PC-9 (cell line): Measurements from ENCODE around the gene CGRRF1. TPM values are rescaled to one million over a fixed set of nuclear protein-coding genes. Genes with fewer than 3 reads are reported as not detected.

ENCODE experiments used
- BruUV-seq: library from RNA; stranded (reverse); fragments of 400-500 nt; replicated peaks from 2 replicates; lab custom pipeline; 2021; lab: Mats Ljungman, UMichigan
- CTCF ChIA-PET: fragments of 300-600 bp; sonication (Branson Sonifier 250); formaldehyde crosslinking; loops from one replicate; lab custom pipeline; 2022; ENCODE audit warnings: antibody characterized with exemption; lab: Charles Lee
- POLR2A ChIA-PET: fragments of 300-600 bp; sonication (Branson Sonifier 250); formaldehyde crosslinking; loops from one replicate; lab custom pipeline; 2022; ENCODE audit warnings: antibody characterized with exemption; ENCODE audit not compliant: unreplicated experiment; lab: Charles Lee
- DNase-seq, 2 experiments: peaks; one replicate each; pipeline versions ENCODE4 v3.0.0 to v3.0.0-alpha.2; 2015 to 2022; ENCODE audit warnings: mixed read lengths in 1 of 2
- H2AFZ ChIP-seq: fragments of 200-600 bp; sonication (generic); 2 replicates; pipeline ENCODE4 v1.8.1; 2017; ENCODE audit warnings: antibody characterized with exemption
- H3F3A ChIP-seq: fragments of 200-600 bp; sonication (generic); 2 replicates; pipeline ENCODE4 v1.8.1; 2017; ENCODE audit warnings: antibody characterized with exemption, mild to moderate bottlenecking, low read depth; ENCODE audit not compliant: insufficient read depth
- H3K27ac ChIP-seq: fragments of 200-600 bp; sonication (generic); 2 replicates; pipeline ENCODE4 v1.6.1; 2016; ENCODE audit warnings: mixed run types
- H3K27me3 ChIP-seq: fragments of 200-600 bp; sonication (generic); 2 replicates; pipeline ENCODE4 v1.6.1; 2016; ENCODE audit warnings: low read depth, mixed run types; ENCODE audit not compliant: insufficient read depth
- H3K36me3 ChIP-seq: fragments of 200-600 bp; sonication (generic); 2 replicates; pipeline ENCODE4 v1.6.1; 2016; ENCODE audit warnings: low read depth, mixed run types
- H3K4me1 ChIP-seq: fragments of 200-600 bp; sonication (generic); replicated peaks from 2 replicates; pipeline ENCODE4 v1.6.1; 2016; ENCODE audit warnings: mixed run types; ENCODE audit not compliant: insufficient read depth
- H3K4me2 ChIP-seq: fragments of 200-600 bp; sonication (generic); 2 replicates; pipeline ENCODE4 v1.6.1; 2017; ENCODE audit warnings: mixed run types
- H3K4me3 ChIP-seq: fragments of 200-600 bp; sonication (generic); 2 replicates; pipeline ENCODE4 v1.6.1; 2016; ENCODE audit warnings: mixed run types
- H3K79me2 ChIP-seq: fragments of 200-600 bp; sonication (generic); 2 replicates; pipeline ENCODE4 v1.6.1; 2017; ENCODE audit warnings: low read depth, mixed run types
- H3K9me2 ChIP-seq: fragments of 200-600 bp; sonication (generic); 2 replicates; pipeline ENCODE4 v1.8.1; 2017; ENCODE audit warnings: mild to moderate bottlenecking; ENCODE audit not compliant: insufficient read depth
- H3K9me3 ChIP-seq: fragments of 200-600 bp; sonication (generic); 2 replicates; pipeline ENCODE4 v1.8.1; 2016; ENCODE audit warnings: low read depth; ENCODE audit not compliant: insufficient read depth
- H4K20me1 ChIP-seq: fragments of 200-600 bp; sonication (generic); 2 replicates; pipeline ENCODE4 v1.8.1; 2017; ENCODE audit not compliant: insufficient read depth
- CTCF ChIP-seq: fragments of 200-600 bp; sonication (generic); conservative IDR thresholded peaks from 2 replicates; pipeline ENCODE4 v1.6.1; 2017; ENCODE audit warnings: mixed run types, antibody characterized with exemption, mild to moderate bottlenecking, moderate library complexity
- EZH2 ChIP-seq: fragments of 200-600 bp; sonication (generic); IDR thresholded peaks from 2 replicates; pipeline ENCODE4 v1.8.0; 2017; ENCODE audit warnings: antibody characterized with exemption, low read depth
- intact Hi-C: fragments of 100-400 bp; cut with micrococcal nuclease; formaldehyde crosslinking; loops from one replicate; pipeline ENCODE4 v1.10.0; 2022; ENCODE audit not compliant: unreplicated experiment
- total RNA-seq: library from RNA; stranded (reverse); gene quantifications from 2 replicates; pipeline ENCODE4 v1.2.3, GENCODE V29; 2021

CGRRF1 gene
- total RNA-seq, 1 experiment from 2014 or later = 11.3 TPM

DNA sequence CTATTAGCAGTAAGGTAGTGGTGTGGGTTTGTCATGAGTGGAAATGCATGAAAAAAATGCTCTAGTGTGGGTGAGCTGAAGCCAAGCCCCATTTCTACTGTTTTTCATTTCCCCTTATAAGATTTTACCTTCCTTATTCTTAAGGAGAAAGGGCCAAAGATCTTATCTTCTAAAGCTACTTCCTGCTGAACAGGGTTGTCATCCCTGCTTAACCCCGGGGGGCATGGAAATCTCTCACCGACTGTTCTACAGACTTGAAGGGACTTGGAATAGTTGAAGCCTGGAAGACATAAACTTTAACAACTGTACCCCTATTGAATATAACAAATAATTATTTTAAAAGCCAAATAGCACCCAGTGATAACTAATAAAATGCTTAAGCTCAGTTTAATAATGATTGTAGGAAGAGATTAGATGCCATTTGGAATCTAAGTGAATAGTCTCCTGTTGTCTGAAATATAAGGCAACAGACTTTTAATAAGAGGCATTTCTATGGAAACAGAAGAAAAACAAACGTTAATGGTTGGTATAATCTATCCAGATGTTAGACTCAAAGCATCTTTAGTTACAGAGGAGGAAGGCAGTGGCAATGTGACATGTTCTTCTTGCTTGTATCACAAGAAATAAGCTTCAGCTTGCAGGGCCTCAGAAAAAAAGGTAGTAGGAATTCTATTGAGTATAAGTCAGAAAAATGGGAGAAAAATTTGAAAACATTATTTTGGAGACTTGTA lies 19.1 kb upstream of the CGRRF1 start:
- Histone ChIP-seq H3K9me3 (no peaks in the 10 kb centered on the region), H2AFZ (no peak overlapping the region; the same call in 1 of the 2 replicates), H3K9me2 (no peaks in the 10 kb centered on the region), H3K27me3 (no peaks in the 10 kb centered on the region), H3K4me2 (peak overlapping the region; percentile 95), H3K4me1 (peaks cover 28% of the 10 kb centered on the region), H3K4me3 (no peak overlapping the region), H3K27ac (0 out of 2 replicates have a peak overlapping the region, but pooled peaks have one; percentile 95), H3K79me2 (peaks cover 28% of the 10 kb centered on the region), H3K36me3 (no peaks in the 10 kb centered on the region), H3F3A (peaks cover 32% of the 10 kb centered on the region), H4K20me1 (no peaks in the 10 kb centered on the region)
- peak; percentile 39 to 86 for DNase-seq
- no TSS peak for BruUV-seq
- ChIA-PET CTCF (no interaction called here), POLR2A (interaction anchor here (0.6 to 0.7 kb wide), 4 partner anchors 12 to 222 kb away, joined by 4 to 16 read pairs (median 8); partner anchors contain the start of gene CGRRF1)
- intact Hi-C loops = loop anchor here (5.0 kb wide), 1 partner anchor 123 kb away; no protein-coding TSS in a partner anchor
- TF ChIP-seq EZH2 = no peak
- TF ChIP-seq CTCF = no peak

DNA sequence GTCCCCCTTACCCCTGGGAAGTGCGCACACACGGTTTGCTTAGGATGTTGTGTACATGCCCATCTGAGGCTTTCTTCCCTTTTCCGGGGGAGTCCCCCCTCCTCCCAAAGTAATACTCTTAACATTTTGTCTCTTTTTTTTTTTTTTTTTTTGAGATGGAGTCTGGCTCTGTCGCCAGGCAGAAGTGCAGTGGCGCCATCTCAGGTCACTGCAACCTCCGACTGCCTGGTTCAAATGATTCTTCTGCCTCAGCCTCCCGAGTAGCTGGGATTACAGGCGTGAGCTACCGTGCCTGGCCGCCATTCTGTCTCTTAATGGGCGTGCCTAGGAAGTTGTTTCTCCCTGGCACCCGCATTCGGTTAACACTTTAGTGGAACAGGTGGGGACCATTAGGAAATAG lies 16.4 kb upstream of the CGRRF1 start:
- Histone ChIP-seq H3F3A (peaks cover 22% of the 10 kb centered on the region), H3K27me3 (no peaks in the 10 kb centered on the region), H3K9me2 (no peaks in the 10 kb centered on the region), H3K27ac (no peak overlapping the region), H3K4me3 (no peak overlapping the region), H3K79me2 (peaks cover 1% of the 10 kb centered on the region; the same call in 1 of the 2 replicates), H3K36me3 (no peaks in the 10 kb centered on the region), H2AFZ (no peak overlapping the region), H3K4me2 (no peak overlapping the region), H4K20me1 (no peaks in the 10 kb centered on the region), H3K4me1 (peaks cover 21% of the 10 kb centered on the region), H3K9me3 (no peaks in the 10 kb centered on the region)
- TF ChIP-seq EZH2 (no peak), CTCF (no peak)
- CTCF ChIA-PET = no interaction called here
- no TSS peak for BruUV-seq
- intact Hi-C loops = loop anchor here (5.0 kb wide), 1 partner anchor 126 kb away; no protein-coding TSS in a partner anchor
- DNase-seq = no peak
- POLR2A ChIA-PET = interaction anchor here (0.5 kb wide), 1 partner anchor 23 kb away, joined by 3 read pairs; no protein-coding TSS in a partner anchor

GRCh38 chr14:54497224-54497623 lies 12.5 kb upstream of the CGRRF1 start:
- Histone ChIP-seq H3K4me1 (no peaks in the 10 kb centered on the region), H3K9me2 (no peaks in the 10 kb centered on the region), H2AFZ (no peak overlapping the region), H3K79me2 (no peaks in the 10 kb centered on the region), H3K4me3 (no peak overlapping the region), H3K27me3 (no peaks in the 10 kb centered on the region), H3F3A (no peaks in the 10 kb centered on the region), H3K27ac (no peak overlapping the region), H3K4me2 (no peak overlapping the region), H4K20me1 (no peaks in the 10 kb centered on the region), H3K36me3 (no peaks in the 10 kb centered on the region), H3K9me3 (no peaks in the 10 kb centered on the region)
- BruUV-seq = no TSS peak
- ChIA-PET POLR2A (interaction anchor here (0.6 kb wide), 1 partner anchor 13 kb away, joined by 3 read pairs; the partner anchor contains the start of gene CGRRF1), CTCF (no interaction called here)
- TF ChIP-seq CTCF = no peak
- no peak for TF ChIP-seq EZH2
- intact Hi-C loops = no loop called here
- DNase-seq = no peak
